Keratinocyte (primary cell): ENCODE measurements around the gene COL20A1. TPM values are rescaled to one million over a fixed set of nuclear protein-coding genes. Genes with fewer than 3 reads are reported as not detected.

Experiments used
- DNase-seq: peaks from one replicate; pipeline ENCODE4 v3.0.0-alpha.2; 2011; ENCODE audit warnings: low read depth, missing footprints, low spot score
- FAIRE-seq: peaks from 2 replicates; lab custom pipeline; 2011; peaks lifted over from hg19 to GRCh38; lab: Jason Lieb, UNC
- H2AFZ ChIP-seq: 2 replicates; pipeline ENCODE4 v1.6.0; 2012; ENCODE audit warnings: low read length, control low read depth, inconsistent platforms; ENCODE audit not compliant: control insufficient read depth
- H3K27ac ChIP-seq: 2 replicates; pipeline ENCODE4 v1.5.1; 2011; ENCODE audit warnings: low read length; ENCODE audit not compliant: control insufficient read depth, insufficient read depth
- H3K27me3 ChIP-seq: 3 replicates; pipeline ENCODE4 v1.6.0; 2011; ENCODE audit warnings: low read length; ENCODE audit not compliant: control insufficient read depth, insufficient read depth; ENCODE audit errors: extremely low read depth
- H3K36me3 ChIP-seq, 2 experiments: 2 replicates in 1 of 2; 3 replicates in 1 of 2; pipeline ENCODE4 v1.5.1; 2011; ENCODE audit warnings: low read length in 2 of 2, mild to moderate bottlenecking in 1 of 2; ENCODE audit not compliant: control insufficient read depth in 2 of 2, insufficient read depth in 2 of 2; ENCODE audit errors: extremely low read depth in 1 of 2
- H3K4me1 ChIP-seq: 3 replicates; pipeline ENCODE4 v1.5.1; 2011; ENCODE audit warnings: low read length; ENCODE audit not compliant: control insufficient read depth, insufficient read depth; ENCODE audit errors: extremely low read depth
- H3K4me2 ChIP-seq: 3 replicates; pipeline ENCODE4 v1.6.0; 2011; ENCODE audit warnings: low read depth, low read length; ENCODE audit not compliant: control insufficient read depth, insufficient read depth; ENCODE audit errors: extremely low read depth
- H3K4me3 ChIP-seq, 3 experiments: fragments of 200-600 bp in 1 of 3; sonication (generic) in 1 of 3; 2 replicates in 2 of 3; 3 replicates in 1 of 3; pipeline ENCODE4 v1.5.1; 2011 to 2016; ENCODE audit warnings: low read length in 3 of 3, mild to moderate bottlenecking in 3 of 3, control low read depth in 2 of 3, inconsistent platforms in 1 of 3, low read depth in 1 of 3, mixed read lengths in 1 of 3, mixed run types in 1 of 3, moderate library complexity in 1 of 3; ENCODE audit not compliant: control insufficient read depth in 2 of 3, insufficient read depth in 2 of 3; ENCODE audit errors: extremely low read depth in 1 of 3
- H3K79me2 ChIP-seq: 2 replicates; pipeline ENCODE4 v1.6.0; 2012; ENCODE audit warnings: low read length; ENCODE audit not compliant: control insufficient read depth, insufficient read depth
- H3K9ac ChIP-seq: 3 replicates; pipeline ENCODE4 v1.6.0; 2011; ENCODE audit warnings: low read length; ENCODE audit not compliant: control insufficient read depth, insufficient read depth; ENCODE audit errors: extremely low read depth
- H3K9me1 ChIP-seq: 3 replicates; pipeline ENCODE4 v1.6.0; 2011; ENCODE audit warnings: low read length; ENCODE audit not compliant: control insufficient read depth, insufficient read depth; ENCODE audit errors: extremely low read depth
- H3K9me3 ChIP-seq: 2 replicates; pipeline ENCODE4 v1.5.1; 2012; ENCODE audit warnings: low read depth, low read length; ENCODE audit not compliant: control insufficient read depth
- H4K20me1 ChIP-seq: 3 replicates; pipeline ENCODE4 v1.6.0; 2011; ENCODE audit warnings: low read length; ENCODE audit not compliant: control insufficient read depth, insufficient read depth; ENCODE audit errors: extremely low read depth
- CTCF ChIP-seq, 3 experiments: IDR thresholded peaks in 1 of 3; conservative IDR thresholded peaks in 1 of 3; optimal IDR thresholded peaks in 1 of 3; 2 replicates in 2 of 3; 3 replicates in 1 of 3; pipeline versions ENCODE3 to v1.5.1; 2011; ENCODE audit warnings: low read length in 3 of 3, mild to moderate bottlenecking in 3 of 3, moderate library complexity in 2 of 3, control low read depth in 1 of 3, inconsistent platforms in 1 of 3; ENCODE audit not compliant: insufficient read depth in 2 of 3; ENCODE audit errors: extremely low read depth in 1 of 3
- EZH2 ChIP-seq: IDR thresholded peaks from one replicate; pipeline ENCODE4 v1.6.1; 2012; ENCODE audit warnings: inconsistent platforms, mild to moderate bottlenecking, low read length, moderate library complexity
- dilution Hi-C: fragments of 300-500 bp; cut with MboI; formaldehyde crosslinking; loops from one replicate; pipeline ENCODE4 v1.7.0; 2020; ENCODE audit warnings: low sequenced_read_pairs; ENCODE audit not compliant: extremely low pct_ligation_motif_present
- polyA plus RNA-seq, 5 experiments: library from polyadenylated mRNA; depleted of rRNA in 3 of 5; stranded (reverse) in 3 of 5; stranded (forward) in 1 of 5; unstranded in 1 of 5; fragments of >200 nt; gene quantifications; 1 replicate in 1 of 5; 2 replicates in 3 of 5; 3 replicates in 1 of 5; pipeline versions ENCODE4 v1.2.1 to v1.2.3, GENCODE V29; 2011 to 2012; ENCODE audit warnings: missing spikeins in 2 of 5, low read depth in 1 of 5, low replicate concordance in 1 of 5

The COL20A1 gene
- polyA plus RNA-seq, 1 donor (not counting 4 experiments of a cell fraction or from before 2014, with no cell fraction given), result not detected

DNA sequence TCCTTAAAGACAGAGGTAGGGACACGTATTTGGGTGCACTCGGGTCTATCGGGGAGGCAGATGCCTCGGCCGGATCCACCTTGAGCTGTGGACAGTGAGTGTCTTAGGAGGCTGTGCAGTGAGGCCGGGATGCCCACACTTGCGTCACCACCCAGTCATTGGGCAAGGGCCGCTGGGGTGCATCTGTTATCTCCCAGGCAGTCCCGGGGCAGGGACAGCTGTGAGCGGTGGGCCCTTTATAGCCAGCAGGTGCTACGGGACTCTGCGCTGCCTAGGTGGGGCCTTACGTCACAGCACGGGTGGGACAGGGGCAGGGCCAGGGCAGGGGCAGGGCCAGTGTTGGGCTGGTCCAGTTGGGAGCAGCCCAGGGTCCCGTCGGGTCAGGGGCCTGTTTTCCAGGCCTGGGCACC, 689 bp upstream of the COL20A1 start:
- Histone ChIP-seq H2AFZ (no peak overlapping the region), H3K79me2 (no peaks in the 10 kb centered on the region), H3K27me3 (peaks cover 26% of the 10 kb centered on the region), H3K9me3 (no peaks in the 10 kb centered on the region), H4K20me1 (peaks cover 5% of the 10 kb centered on the region), H3K9me1 (no peaks in the 10 kb centered on the region), H3K4me2 (no peak overlapping the region), H3K36me3 (peaks cover 9 to 10% of the 10 kb centered on the region in 2 experiments), H3K27ac (no peak overlapping the region), H3K4me1 (no peaks in the 10 kb centered on the region), H3K4me3 (no peak overlapping the region), H3K9ac (no peak overlapping the region)
- DNase-seq, result no peak
- TF ChIP-seq EZH2 (no peak), CTCF (optimal IDR thresholded peaks at IDR 0.05 in 1 of 3, IDR thresholded peaks at IDR 0.05 in 1 of 3, conservative IDR thresholded peaks at IDR 0.05 in 1 of 3; ENCODE audit: extremely low read depth in 1 of 3, insufficient read depth in 2 of 3, low read length in 3 of 3) (no peak)
- FAIRE-seq, result no peak
- dilution Hi-C loops, result no loop called here

- dilution Hi-C loops, result no loop called here
- H4K20me1 ChIP-seq, result peaks cover 5% of the 10 kb centered on the region
- H3K9me1 ChIP-seq, result no peaks in the 10 kb centered on the region
- H3K27ac ChIP-seq, result no peak overlapping the region
- peaks cover 26% of the 10 kb centered on the region for H3K27me3 ChIP-seq
- no peak overlapping the region for H3K4me2 ChIP-seq
- H3K9me3 ChIP-seq, result no peaks in the 10 kb centered on the region
- peaks cover 8 to 9% of the 10 kb centered on the region in 2 experiments for H3K36me3 ChIP-seq
- H3K4me3 ChIP-seq, result no peak overlapping the region
- FAIRE-seq, result no peak
- no peak for DNase-seq
- H3K4me1 ChIP-seq, result no peaks in the 10 kb centered on the region
- H3K79me2 ChIP-seq, result no peaks in the 10 kb centered on the region
- TF ChIP-seq CTCF (optimal IDR thresholded peaks at IDR 0.05 in 1 of 3, IDR thresholded peaks at IDR 0.05 in 1 of 3, conservative IDR thresholded peaks at IDR 0.05 in 1 of 3; ENCODE audit: extremely low read depth in 1 of 3, insufficient read depth in 2 of 3, low read length in 3 of 3) (no peak), EZH2 (no peak)
- H2AFZ ChIP-seq, result no peak overlapping the region
- no peak overlapping the region for H3K9ac ChIP-seq
These were observed 470 bp downstream of the COL20A1 start for GRCh38 chr20:63293456-63293855.
